Liver (tissue), 2 donors: ENCODE results near the gene CFAP65.

Source experiments
- CTCF ChIP-seq: fragments of 150-350 bp; IDR thresholded peaks from 2 replicates; pipeline ENCODE4 v1.5.1; 2017; ENCODE audit warnings: improper control_type of control experiment, low read depth, low read length; ENCODE audit not compliant: missing input control
- REST ChIP-seq: IDR thresholded peaks from 2 replicates; pipeline ENCODE4 v1.6.1; 2016; ENCODE audit warnings: antibody characterized with exemption, mild to moderate bottlenecking
- YY1 ChIP-seq: IDR thresholded peaks from 2 replicates; pipeline ENCODE4 v1.6.1; 2016; ENCODE audit warnings: antibody characterized with exemption, mild to moderate bottlenecking
- donor health status: healthy.

GRCh38 chr2:218990612-218991011 is 50.7 kb downstream of the CFAP65 start:
- TF ChIP-seq REST (no peak), CTCF (no peak), YY1 (no peak)
